PC-3 (cell line): Measurements from ENCODE around the gene NUAK2.

Experiments used
- EZH2 ChIP-seq: fragments of 300-600 bp; sonication (generic); IDR thresholded peaks from one replicate; pipeline ENCODE4 v1.6.1; 2017; ENCODE audit warnings: antibody characterized with exemption, mild to moderate bottlenecking, low read length; ENCODE audit not compliant: unreplicated experiment
- EZH2phosphoT487 ChIP-seq: fragments of 300-600 bp; sonication (generic); IDR thresholded peaks from 2 replicates; pipeline ENCODE4 v1.6.1; 2018; ENCODE audit warnings: mild to moderate bottlenecking, antibody characterized with exemption, low read length, borderline replicate concordance
- TF ChIP-seq, protein P1 (sequence below): fragments of 300-600 bp; sonication (generic); conservative IDR thresholded peaks from 2 replicates; pipeline ENCODE4 v1.5.1; 2017; ENCODE audit warnings: antibody characterized with exemption, low read depth, mild to moderate bottlenecking, low read length

- TF ChIP-seq, protein P1, sequence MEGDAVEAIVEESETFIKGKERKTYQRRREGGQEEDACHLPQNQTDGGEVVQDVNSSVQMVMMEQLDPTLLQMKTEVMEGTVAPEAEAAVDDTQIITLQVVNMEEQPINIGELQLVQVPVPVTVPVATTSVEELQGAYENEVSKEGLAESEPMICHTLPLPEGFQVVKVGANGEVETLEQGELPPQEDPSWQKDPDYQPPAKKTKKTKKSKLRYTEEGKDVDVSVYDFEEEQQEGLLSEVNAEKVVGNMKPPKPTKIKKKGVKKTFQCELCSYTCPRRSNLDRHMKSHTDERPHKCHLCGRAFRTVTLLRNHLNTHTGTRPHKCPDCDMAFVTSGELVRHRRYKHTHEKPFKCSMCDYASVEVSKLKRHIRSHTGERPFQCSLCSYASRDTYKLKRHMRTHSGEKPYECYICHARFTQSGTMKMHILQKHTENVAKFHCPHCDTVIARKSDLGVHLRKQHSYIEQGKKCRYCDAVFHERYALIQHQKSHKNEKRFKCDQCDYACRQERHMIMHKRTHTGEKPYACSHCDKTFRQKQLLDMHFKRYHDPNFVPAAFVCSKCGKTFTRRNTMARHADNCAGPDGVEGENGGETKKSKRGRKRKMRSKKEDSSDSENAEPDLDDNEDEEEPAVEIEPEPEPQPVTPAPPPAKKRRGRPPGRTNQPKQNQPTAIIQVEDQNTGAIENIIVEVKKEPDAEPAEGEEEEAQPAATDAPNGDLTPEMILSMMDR = no peak
- no peak for TF ChIP-seq EZH2
- no peak for TF ChIP-seq EZH2phosphoT487
Observed at GRCh38 chr1:205332015-205332791, 10.7 kb upstream of the NUAK2 start.
